GM12865 (cell line): ENCODE results near the gene NAGS.
"Not testable (repeated sequence)": the region's sequence is repeated elsewhere in the genome, so short reads cannot be mapped to it uniquely, and the experiment has no call there.

Experiments
- DNase-seq: peaks from one replicate; pipeline ENCODE4 v3.0.0; 2010; ENCODE audit warnings: low read depth
- H3K4me3 ChIP-seq: 2 replicates; pipeline ENCODE4 v1.5.1; 2011; ENCODE audit warnings: mild to moderate bottlenecking, low read depth, low read length, control low read depth
- TF ChIP-seq, protein P1 (sequence below): IDR thresholded peaks from 2 replicates; pipeline ENCODE4 v1.5.1; 2011; ENCODE audit warnings: low read length, control low read depth, low read depth, inconsistent platforms; ENCODE audit not compliant: insufficient read depth; ENCODE audit errors: missing control alignments

NAGS gene

GRCh38 chr17:44045486-44045885 is 41.1 kb downstream of the NAGS start:
- no peak for DNase-seq
- H3K4me3 ChIP-seq: no peak overlapping the region
- TF ChIP-seq, protein P1, sequence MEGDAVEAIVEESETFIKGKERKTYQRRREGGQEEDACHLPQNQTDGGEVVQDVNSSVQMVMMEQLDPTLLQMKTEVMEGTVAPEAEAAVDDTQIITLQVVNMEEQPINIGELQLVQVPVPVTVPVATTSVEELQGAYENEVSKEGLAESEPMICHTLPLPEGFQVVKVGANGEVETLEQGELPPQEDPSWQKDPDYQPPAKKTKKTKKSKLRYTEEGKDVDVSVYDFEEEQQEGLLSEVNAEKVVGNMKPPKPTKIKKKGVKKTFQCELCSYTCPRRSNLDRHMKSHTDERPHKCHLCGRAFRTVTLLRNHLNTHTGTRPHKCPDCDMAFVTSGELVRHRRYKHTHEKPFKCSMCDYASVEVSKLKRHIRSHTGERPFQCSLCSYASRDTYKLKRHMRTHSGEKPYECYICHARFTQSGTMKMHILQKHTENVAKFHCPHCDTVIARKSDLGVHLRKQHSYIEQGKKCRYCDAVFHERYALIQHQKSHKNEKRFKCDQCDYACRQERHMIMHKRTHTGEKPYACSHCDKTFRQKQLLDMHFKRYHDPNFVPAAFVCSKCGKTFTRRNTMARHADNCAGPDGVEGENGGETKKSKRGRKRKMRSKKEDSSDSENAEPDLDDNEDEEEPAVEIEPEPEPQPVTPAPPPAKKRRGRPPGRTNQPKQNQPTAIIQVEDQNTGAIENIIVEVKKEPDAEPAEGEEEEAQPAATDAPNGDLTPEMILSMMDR: no peak

GRCh38 chr17:44046893-44047292 is 42.5 kb downstream of the NAGS start:
- not testable (repeated sequence) for DNase-seq

GRCh38 chr17:44049294-44050060 is 45.1 kb downstream of the NAGS start:
- DNase-seq: no peak
- H3K4me3 ChIP-seq: no peak overlapping the region
- TF ChIP-seq, protein P1: no peak

More at GRCh38 chr17:44046893-44047292, 42.5 kb downstream of the NAGS start:
- not testable (repeated sequence) for H3K4me3 ChIP-seq

DNA sequence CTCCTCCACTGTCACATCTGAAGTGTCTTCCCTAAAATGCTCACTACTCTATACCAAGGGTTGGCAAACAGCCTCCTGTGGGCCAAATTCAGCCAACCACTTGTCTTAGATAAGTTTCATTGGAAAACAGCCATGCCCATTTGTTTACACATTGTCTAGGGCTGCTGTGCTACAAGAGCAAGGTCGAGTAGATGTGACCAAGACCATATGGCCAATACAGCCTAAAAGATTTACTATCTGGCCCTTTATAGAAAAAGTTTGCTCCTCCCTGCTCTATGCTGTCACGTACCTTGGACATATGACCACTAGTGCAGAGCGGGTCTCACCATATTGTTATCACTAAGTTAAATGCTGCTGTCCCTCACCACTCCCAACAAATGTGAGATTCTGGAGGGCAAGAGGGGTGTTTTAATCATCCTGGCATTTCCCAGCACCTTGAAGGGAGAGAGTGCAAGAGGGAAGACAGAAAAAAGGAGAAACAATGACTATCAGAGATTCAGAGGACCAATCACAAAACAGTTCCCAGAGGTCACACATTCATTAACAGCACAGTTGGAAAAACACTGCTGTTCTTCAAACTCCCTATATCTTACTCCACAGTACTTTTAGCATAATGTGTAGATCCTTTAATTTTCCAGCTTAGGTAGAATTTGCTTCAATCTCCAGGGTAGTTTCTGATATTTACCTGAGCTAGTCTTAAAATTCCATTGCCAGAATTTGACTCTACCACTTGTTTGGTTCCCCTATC is 48.9 kb downstream of the NAGS start:
- no peak for DNase-seq

More for the DNA sequence above, 48.9 kb downstream of the NAGS start:
- H3K4me3 ChIP-seq: no peak overlapping the region
- TF ChIP-seq, protein P1: no peak
